IMR-90 (cell line): ENCODE data around the gene CDH13. TPM values are rescaled to one million over a fixed set of nuclear protein-coding genes. Genes with fewer than 3 reads are reported as not detected.

Experiments
- ATAC-seq: fragments of 200-7000 bp; cut with Tn5 transposase; 2 replicates; pipeline ENCODE4 v1.9.1; 2020; ENCODE audit warnings: low read depth, mild to moderate bottlenecking, moderate library complexity
- BruUV-seq: library from RNA; stranded (reverse); fragments of 400-500 nt; replicated peaks from 2 replicates; lab custom pipeline; 2021; lab: Mats Ljungman, UMichigan
- CTCF ChIA-PET: fragments of 300-600 bp; formaldehyde crosslinking; extraction: SDS; loops from one replicate; lab custom pipeline; 2021; ENCODE audit warnings: antibody characterized with exemption; lab: Yijun Ruan, JAX
- POLR2A ChIA-PET: fragments of 300-600 bp; sonication (Branson Sonifier 250); formaldehyde crosslinking; loops from one replicate; lab custom pipeline; 2022; ENCODE audit warnings: antibody characterized with exemption; ENCODE audit not compliant: unreplicated experiment; lab: Charles Lee
- DNase-seq: peaks from one replicate; pipeline ENCODE4 v3.0.0; 2013
- H2AFZ ChIP-seq: replicated peaks from 2 replicates; pipeline ENCODE3; 2013; ENCODE audit warnings: low read length, mild to moderate bottlenecking; ENCODE audit not compliant: poor library complexity
- H2AK5ac ChIP-seq: 2 replicates; pipeline ENCODE4 v1.6.1; 2013; ENCODE audit warnings: low read depth, low read length, inconsistent platforms
- H2AK9ac ChIP-seq: replicated peaks from 2 replicates; pipeline ENCODE3; 2013; ENCODE audit warnings: mild to moderate bottlenecking, low read depth, low read length, moderate library complexity; ENCODE audit not compliant: poor library complexity
- H2BK120ac ChIP-seq: 2 replicates; pipeline ENCODE4 v1.6.1; 2013; ENCODE audit warnings: low read depth, low read length, inconsistent platforms
- H2BK15ac ChIP-seq: 3 replicates; pipeline ENCODE4 v1.6.1; 2013; ENCODE audit warnings: low read depth, low read length, inconsistent platforms
- H2BK20ac ChIP-seq: 2 replicates; pipeline ENCODE4 v1.6.1; 2013; ENCODE audit warnings: low read depth, mild to moderate bottlenecking, inconsistent platforms, low read length, moderate library complexity
- H2BK5ac ChIP-seq: 2 replicates; pipeline ENCODE4 v1.6.1; 2013; ENCODE audit warnings: mild to moderate bottlenecking, low read depth, low read length, inconsistent platforms; ENCODE audit not compliant: poor library complexity, severe bottlenecking
- H3K14ac ChIP-seq: replicated peaks from 2 replicates; pipeline ENCODE4 v1.6.1; 2013; ENCODE audit warnings: low read depth, low read length, inconsistent platforms
- H3K18ac ChIP-seq: 2 replicates; pipeline ENCODE4 v1.6.1; 2013; ENCODE audit warnings: low read depth, low read length, control low read depth
- H3K23ac ChIP-seq: 2 replicates; pipeline ENCODE4 v1.6.1; 2013; ENCODE audit warnings: low read depth, low read length, inconsistent platforms
- H3K27ac ChIP-seq: 2 replicates; pipeline ENCODE4 v1.5.1; 2013; ENCODE audit warnings: mild to moderate bottlenecking, control low read depth, low read length; ENCODE audit not compliant: insufficient read depth
- H3K27me3 ChIP-seq: 2 replicates; pipeline ENCODE4 v1.6.1; 2013; ENCODE audit warnings: low read length; ENCODE audit not compliant: control insufficient read depth, insufficient read depth
- H3K36me3 ChIP-seq: 2 replicates; pipeline ENCODE4 v1.6.1; 2013; ENCODE audit warnings: low read length, mixed read lengths; ENCODE audit not compliant: control insufficient read depth, insufficient read depth
- H3K4ac ChIP-seq: 2 replicates; pipeline ENCODE4 v1.6.1; 2013; ENCODE audit warnings: low read depth, low read length, inconsistent platforms
- H3K4me1 ChIP-seq: 2 replicates; pipeline ENCODE4 v1.6.1; 2013; ENCODE audit warnings: low read length, mixed read lengths; ENCODE audit not compliant: control insufficient read depth, insufficient read depth
- H3K4me2 ChIP-seq: 2 replicates; pipeline ENCODE4 v1.6.1; 2013; ENCODE audit warnings: low read depth, mild to moderate bottlenecking, control low read depth, low read length, moderate library complexity
- H3K4me3 ChIP-seq: 2 replicates; pipeline ENCODE4 v1.5.1; 2013; ENCODE audit warnings: low read depth, mild to moderate bottlenecking, control low read depth, low read length, moderate library complexity; ENCODE audit not compliant: insufficient read depth
- H3K56ac ChIP-seq: 2 replicates; pipeline ENCODE4 v1.6.1; 2013; ENCODE audit warnings: low read length, inconsistent platforms; ENCODE audit not compliant: insufficient read depth; ENCODE audit errors: extremely low read depth
- H3K79me1 ChIP-seq, 2 experiments: 2 replicates each; pipeline ENCODE4 v1.6.1; 2013; ENCODE audit warnings: low read length in 2 of 2, inconsistent platforms in 1 of 2, low read depth in 1 of 2
- H3K9ac ChIP-seq: 2 replicates; pipeline ENCODE4 v1.6.1; 2013; ENCODE audit warnings: low read depth, low read length, control low read depth
- H3K9me1 ChIP-seq: 2 replicates; pipeline ENCODE4 v1.6.1; 2013; ENCODE audit warnings: low read length, inconsistent platforms; ENCODE audit not compliant: insufficient read depth
- H3K9me3 ChIP-seq: 2 replicates; pipeline ENCODE4 v1.6.1; 2013; ENCODE audit warnings: low read length; ENCODE audit not compliant: control insufficient read depth, insufficient read depth
- H4K20me1 ChIP-seq: 2 replicates; pipeline ENCODE4 v1.6.1; 2013; ENCODE audit warnings: low read length, inconsistent platforms; ENCODE audit not compliant: insufficient read depth
- H4K5ac ChIP-seq: 2 replicates; pipeline ENCODE4 v1.6.1; 2013; ENCODE audit warnings: mild to moderate bottlenecking, low read depth, low read length, control low read depth
- H4K8ac ChIP-seq, 2 experiments: 2 replicates each; pipeline ENCODE4 v1.6.1; 2013; ENCODE audit warnings: low read depth in 2 of 2, low read length in 2 of 2, control low read depth in 1 of 2, inconsistent platforms in 1 of 2
- H4K91ac ChIP-seq: 2 replicates; pipeline ENCODE4 v1.6.1; 2013; ENCODE audit warnings: low read depth, low read length, inconsistent platforms; ENCODE audit not compliant: insufficient read depth
- CHD1 ChIP-seq: IDR thresholded peaks from 2 replicates; pipeline ENCODE4 v1.6.1; 2012; ENCODE audit warnings: low read depth, low read length, improper control_type of control experiment
- CTCF ChIP-seq: conservative IDR thresholded peaks from 2 replicates; pipeline ENCODE4 v1.5.1; 2012; ENCODE audit warnings: mild to moderate bottlenecking, low read depth, low read length, improper control_type of control experiment
- MAFK ChIP-seq: IDR thresholded peaks from 2 replicates; pipeline ENCODE4 v1.6.1; 2012; ENCODE audit warnings: low read depth, low read length, improper control_type of control experiment
- MAZ ChIP-seq: IDR thresholded peaks from 2 replicates; pipeline ENCODE4 v1.6.1; 2012; ENCODE audit warnings: low read depth, mild to moderate bottlenecking, low read length, improper control_type of control experiment, moderate library complexity, borderline replicate concordance
- MXI1 ChIP-seq: IDR thresholded peaks from 2 replicates; pipeline ENCODE4 v1.6.1; 2012; ENCODE audit warnings: low read depth, mild to moderate bottlenecking, low read length, moderate library complexity, borderline replicate concordance
- NFE2L2 ChIP-seq: fragments of 150-350 bp; IDR thresholded peaks from 2 replicates; pipeline ENCODE4 v1.6.1; 2016; ENCODE audit warnings: low read depth, mild to moderate bottlenecking, low read length
- RAD21 ChIP-seq: IDR thresholded peaks from 2 replicates; pipeline ENCODE4 v1.6.1; 2012; ENCODE audit warnings: low read length, improper control_type of control experiment
- RFX5 ChIP-seq: IDR thresholded peaks from 2 replicates; pipeline ENCODE4 v1.8.0; 2012; ENCODE audit warnings: low read depth, mild to moderate bottlenecking, low read length, moderate library complexity
- SMC3 ChIP-seq: fragments of 150-350 bp; IDR thresholded peaks from 2 replicates; pipeline ENCODE4 v1.6.1; 2016; ENCODE audit warnings: low read depth, mild to moderate bottlenecking, antibody characterized with exemption, low read length, moderate library complexity
- WGBS, 2 experiments: methylation state at CpG; one replicate each; pipeline versions ENCODE4 v1.1.5 to v1.1.7; 2013; ENCODE audit warnings: missing lambda C conversion rate in 2 of 2; ENCODE audit not compliant: insufficient read length in 1 of 2; ENCODE audit errors: extremely low coverage in 2 of 2; 5-methylcytosine and 5-hydroxymethylcytosine counted together
- dilution Hi-C: fragments of 300-500 bp; cut with HindIII; formaldehyde crosslinking; loops from one replicate; pipeline ENCODE4 v1.14.3; 2018; ENCODE audit warnings: low sequenced_read_pairs; ENCODE audit not compliant: unreplicated experiment
- in situ Hi-C: fragments of 300-500 bp; cut with MboI; formaldehyde crosslinking; loops from 3 replicates; pipeline ENCODE4 v1.14.3; 2019; ENCODE audit warnings: low sequenced_read_pairs, inconsistent platforms, mixed read lengths
- intact Hi-C: fragments of 100-400 bp; cut with micrococcal nuclease; formaldehyde crosslinking; loops from 2 replicates; pipeline ENCODE4 v1.10.0; 2022
- polyA plus RNA-seq, 3 experiments: library from polyadenylated mRNA; depleted of rRNA; stranded (reverse); fragments of >200 nt; gene quantifications; 2 replicates each; pipeline ENCODE4 v1.2.3, GENCODE V29; 2012; ENCODE audit warnings: low replicate concordance in 1 of 3
- total RNA-seq: library from RNA; depleted of rRNA; stranded (reverse); fragments of >200 nt; gene quantifications from 2 replicates; pipeline ENCODE4 v1.2.3, GENCODE V29; 2012

CDH13 gene
- total and polyA plus RNA-seq, 2 of the 4 experiments (the other 2 are of a cell fraction), result 61.6 to 74.7 TPM

- no peak overlapping the region for H2BK20ac ChIP-seq
- in situ Hi-C loops (no loop called here), dilution Hi-C loops (no loop called here), intact Hi-C loops (no loop called here)
- no peak overlapping the region for H4K8ac ChIP-seq
- no peak overlapping the region for H3K14ac ChIP-seq
- H4K91ac ChIP-seq, result no peak overlapping the region
- ATAC-seq (no peak), DNase-seq (no peak)
- no peaks in the 10 kb centered on the region for H3K4me1 ChIP-seq
- H3K9me3 ChIP-seq, result no peaks in the 10 kb centered on the region
- H3K18ac ChIP-seq, result no peak overlapping the region
- no peaks in the 10 kb centered on the region for H3K27me3 ChIP-seq
- H3K56ac ChIP-seq, result no peak overlapping the region
- TF ChIP-seq NFE2L2 (no peak), CHD1 (no peak), MAZ (no peak), RFX5 (no peak), RAD21 (no peak), MAFK (no peak), CTCF (no peak), SMC3 (no peak), MXI1 (no peak)
- no peak overlapping the region for H2AFZ ChIP-seq
- POLR2A ChIA-PET, result no interaction called here
- no peak overlapping the region for H2BK5ac ChIP-seq
- BruUV-seq, result no TSS peak
- no peak overlapping the region for H3K4me2 ChIP-seq
- H3K4ac ChIP-seq, result no peak overlapping the region
- H2AK9ac ChIP-seq, result no peak overlapping the region
- no peak overlapping the region for H2BK15ac ChIP-seq
- H3K9me1 ChIP-seq, result no peaks in the 10 kb centered on the region; the same call in 1 of the 2 replicates
- no peak overlapping the region for H3K9ac ChIP-seq
- no peak overlapping the region for H2AK5ac ChIP-seq
- H3K4me3 ChIP-seq, result no peak overlapping the region
- H3K27ac ChIP-seq, result no peak overlapping the region
- no peaks in the 10 kb centered on the region for H3K79me1 ChIP-seq
- CTCF ChIA-PET, result no interaction called here
- no peak overlapping the region for H3K23ac ChIP-seq
- no peak overlapping the region for H2BK120ac ChIP-seq
- WGBS, 2 experiments, result no CpG with 5 or more reads among the region's 4 CpGs
- no peak overlapping the region for H4K5ac ChIP-seq
- no peaks in the 10 kb centered on the region for H4K20me1 ChIP-seq
- H3K36me3 ChIP-seq, result no peaks in the 10 kb centered on the region
Measured at GRCh38 chr16:83272843-83273242, 646.1 kb downstream of the CDH13 start.
